NCI-H2081 (cell line): ENCODE results near the gene PBX3.
A peak's percentile ranks its signal among the peaks of the same experiment; 100 is the strongest.
"Not testable (repeated sequence)": the region's sequence is repeated elsewhere in the genome, so short reads cannot be mapped to it uniquely, and the experiment has no call there.

Experiments used
- DNase-seq, 2 experiments: peaks; one replicate each; lab custom pipeline; 2025; lab: John Stamatoyannopoulos, UW

PBX3 gene

GRCh38 chr9:125822902-125823301 lies 75.7 kb downstream of the PBX3 start:
- no peak for DNase-seq

DNA sequence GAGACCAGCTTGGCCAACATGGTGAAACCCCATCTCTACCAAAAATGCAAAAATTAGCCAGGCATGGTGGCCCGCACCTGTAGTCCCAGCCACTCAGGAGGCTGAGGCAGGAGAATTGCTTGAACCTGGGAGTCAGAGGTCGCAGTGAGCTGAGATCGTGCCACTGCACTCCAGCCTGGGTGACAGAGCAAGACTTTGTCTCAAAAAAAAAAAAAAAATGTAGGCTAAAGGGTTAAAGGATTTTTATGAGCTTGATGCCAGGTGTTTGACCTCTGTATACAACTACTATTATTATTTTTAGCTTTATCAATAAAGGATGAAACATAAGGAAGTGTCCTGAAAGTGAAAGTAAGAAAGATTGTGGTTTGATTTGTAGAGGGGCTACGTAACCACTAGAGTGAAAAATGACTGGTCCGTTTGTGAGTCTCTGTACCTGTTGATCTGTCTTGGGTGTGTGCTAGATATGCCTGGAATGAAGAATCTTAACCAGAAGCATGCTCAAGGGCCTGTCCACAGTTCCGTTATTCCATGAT lies 76.8 kb downstream of the PBX3 start:
- DNase-seq, result not testable (repeated sequence)

- DNase-seq, result no peak
Measured at GRCh38 chr9:125825762-125826161, 78.6 kb downstream of the PBX3 start.

- DNase-seq, result no peak
Measured at GRCh38 chr9:125826850-125827249, 79.7 kb downstream of the PBX3 start.

- DNase-seq, result no peak
Measured at GRCh38 chr9:125829743-125830142, 82.6 kb downstream of the PBX3 start.

DNA sequence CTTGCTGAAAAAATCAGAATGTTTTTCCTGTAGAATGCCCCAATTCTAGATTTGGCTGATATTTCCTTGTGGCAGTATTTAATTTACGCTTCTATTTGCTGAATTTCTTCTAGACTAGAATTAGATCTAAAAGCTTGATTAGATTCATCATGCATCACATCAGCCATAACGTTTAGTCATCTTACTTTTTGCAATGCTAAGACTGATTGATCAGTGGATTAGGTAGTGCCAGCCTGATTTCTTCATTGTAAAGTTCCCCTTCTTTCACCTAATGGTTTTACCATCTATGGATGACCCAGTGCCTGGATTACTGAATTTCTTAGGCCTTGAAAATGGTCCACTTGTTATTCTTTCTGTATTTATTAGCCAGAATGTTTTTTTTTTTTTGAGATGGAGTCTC lies 83.9 kb downstream of the PBX3 start:
- DNase-seq, result no peak

DNA sequence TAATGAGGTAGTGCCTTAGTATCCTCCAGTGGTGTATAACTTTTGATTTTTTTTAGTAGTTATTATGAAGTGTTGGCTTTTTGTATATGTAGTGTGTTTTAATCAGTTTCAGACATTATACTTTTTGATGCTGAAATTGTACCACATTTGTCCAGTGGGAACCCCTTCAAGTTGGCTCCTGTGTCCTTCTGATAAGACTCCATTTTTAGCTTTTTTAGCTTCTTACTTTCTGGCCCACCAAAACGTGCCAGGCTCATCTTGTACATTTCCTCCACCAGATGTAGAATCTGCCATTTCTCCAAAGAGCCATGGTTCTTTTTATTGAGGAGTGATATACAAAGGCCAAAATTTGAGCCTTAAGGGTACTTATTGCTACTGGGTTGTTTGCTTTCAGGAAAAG lies 84.4 kb downstream of the PBX3 start:
- DNase-seq, result no peak

DNA sequence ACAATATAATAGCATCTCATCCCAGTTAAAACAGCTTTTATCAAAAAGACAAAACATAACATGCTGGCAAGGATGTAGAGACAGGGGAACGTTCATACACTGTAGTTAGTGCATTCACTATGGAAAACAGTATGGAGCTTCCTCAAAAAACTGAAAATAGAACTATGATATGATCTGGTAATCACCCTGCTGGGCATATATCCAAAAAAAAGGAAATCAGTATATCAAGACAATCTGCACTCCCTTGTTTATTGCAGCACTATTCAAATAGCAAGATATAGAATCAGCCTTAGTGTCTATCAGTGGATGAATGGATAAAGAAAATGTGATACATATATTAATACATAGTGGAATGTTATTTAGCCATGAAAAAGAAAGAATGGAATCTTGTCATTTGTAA lies 88.5 kb downstream of the PBX3 start:
- peak in 1 of 2 experiments; percentile 9 for DNase-seq

DNA sequence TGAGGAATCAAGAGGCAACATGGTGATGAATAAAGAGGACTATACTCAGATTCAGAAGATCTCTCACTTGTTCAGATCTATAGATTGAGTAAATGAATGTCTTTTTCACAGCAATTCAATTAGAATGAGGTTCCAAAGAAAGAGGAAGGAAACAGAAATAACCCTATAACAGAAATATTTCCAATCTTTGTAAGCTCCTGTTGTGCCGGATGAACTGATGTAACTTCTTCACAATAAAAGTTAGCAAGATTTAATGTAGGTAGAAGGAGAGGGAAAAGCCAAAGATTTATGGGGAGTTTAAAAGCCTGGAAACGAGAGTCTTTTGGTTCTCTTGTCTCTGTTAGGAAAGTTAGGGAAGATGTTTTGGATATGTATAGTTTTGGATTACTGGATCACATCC lies 92.1 kb downstream of the PBX3 start:
- no peak for DNase-seq

GRCh38 chr9:125841444-125841843 lies 94.3 kb downstream of the PBX3 start:
- no peak for DNase-seq

GRCh38 chr9:125842242-125842641 lies 95.1 kb downstream of the PBX3 start:
- DNase-seq, result no peak

DNA sequence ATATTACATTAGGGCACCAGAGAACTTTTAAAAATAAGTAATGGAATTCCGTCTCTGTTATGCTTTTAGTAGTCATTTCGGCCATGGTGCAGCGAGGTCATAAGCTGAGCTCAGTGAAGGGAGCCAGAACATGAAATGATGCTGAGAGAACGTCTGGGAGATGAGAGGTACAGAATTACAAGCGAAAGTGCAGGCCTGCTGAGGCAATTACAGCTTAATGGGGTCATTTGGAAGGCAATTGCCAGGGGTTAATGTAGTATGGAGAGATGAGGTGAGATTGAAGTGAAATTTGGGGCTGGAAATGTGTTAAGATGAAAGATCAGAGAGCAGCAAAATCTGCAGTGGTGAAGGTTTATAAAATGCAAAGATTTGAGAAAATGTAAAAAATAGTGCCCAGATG lies 96.5 kb downstream of the PBX3 start:
- DNase-seq, result peak; percentile 62 to 91

DNA sequence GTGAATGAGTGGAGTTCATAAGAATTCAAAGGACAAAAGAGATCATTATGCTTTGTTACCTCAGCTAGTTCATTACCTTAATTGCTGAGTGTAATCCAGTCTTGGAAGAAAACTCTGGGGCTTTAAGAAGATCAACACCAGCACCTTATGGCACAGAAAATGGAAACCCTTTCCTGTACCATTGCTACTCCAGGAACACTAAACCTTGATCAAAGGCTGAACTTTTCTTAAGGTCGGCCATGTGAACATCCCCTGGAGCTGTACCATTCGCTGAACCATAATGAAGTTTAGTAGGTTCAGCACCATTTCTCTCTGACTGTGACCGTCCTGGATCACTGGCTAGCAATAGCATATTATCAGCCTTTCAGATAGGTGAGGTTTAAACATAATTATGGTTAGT lies 97.4 kb downstream of the PBX3 start:
- peak in 1 of 2 experiments; percentile 42 for DNase-seq

- DNase-seq, result no peak
Measured at GRCh38 chr9:125845271-125845808, 98.2 kb downstream of the PBX3 start.

- no peak for DNase-seq
Measured at GRCh38 chr9:125847735-125848134, 100.6 kb downstream of the PBX3 start.

DNA sequence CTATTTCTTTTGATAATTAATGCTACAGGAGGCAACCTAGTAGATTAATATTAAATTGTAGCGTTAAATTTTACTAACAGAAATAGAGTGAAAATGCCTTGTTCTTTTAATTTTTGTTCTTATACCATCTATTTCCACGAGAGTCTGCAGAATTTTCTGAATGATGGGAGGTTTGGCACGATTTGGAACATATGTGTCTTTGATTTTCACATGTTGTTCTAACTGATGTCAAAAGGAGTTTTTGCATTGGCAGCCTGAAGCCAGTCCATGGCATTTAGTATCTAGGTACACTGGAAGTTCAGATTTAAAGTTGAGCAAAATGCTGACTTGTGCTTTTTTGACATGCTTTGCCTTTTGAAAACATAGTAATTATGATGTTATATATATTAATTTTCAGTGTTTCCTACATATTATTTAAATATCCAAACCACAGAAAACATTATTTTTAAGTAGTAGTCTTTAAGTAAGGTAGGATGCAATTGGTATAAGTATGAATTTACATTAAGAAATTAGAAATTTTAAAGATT lies 103.0 kb downstream of the PBX3 start:
- no peak for DNase-seq

DNA sequence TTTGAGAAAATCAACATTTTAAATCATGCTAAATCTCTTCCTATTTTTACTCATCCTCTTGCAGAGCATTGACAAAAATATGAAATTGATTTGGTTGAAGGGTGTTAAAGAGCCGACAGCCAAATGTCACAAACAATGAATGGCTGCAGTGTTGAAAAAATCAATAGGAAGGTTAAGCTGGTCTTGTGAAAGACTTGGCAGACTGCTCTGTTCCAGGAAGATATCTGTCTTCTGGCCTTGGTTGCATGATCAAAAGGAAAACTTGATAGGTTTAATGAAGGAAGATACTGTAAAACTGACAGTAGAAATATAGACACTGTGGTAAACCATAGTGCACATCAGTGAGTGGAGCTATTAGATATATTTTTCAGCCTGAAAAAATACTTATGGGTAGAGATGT lies 103.6 kb downstream of the PBX3 start:
- no peak for DNase-seq

DNA sequence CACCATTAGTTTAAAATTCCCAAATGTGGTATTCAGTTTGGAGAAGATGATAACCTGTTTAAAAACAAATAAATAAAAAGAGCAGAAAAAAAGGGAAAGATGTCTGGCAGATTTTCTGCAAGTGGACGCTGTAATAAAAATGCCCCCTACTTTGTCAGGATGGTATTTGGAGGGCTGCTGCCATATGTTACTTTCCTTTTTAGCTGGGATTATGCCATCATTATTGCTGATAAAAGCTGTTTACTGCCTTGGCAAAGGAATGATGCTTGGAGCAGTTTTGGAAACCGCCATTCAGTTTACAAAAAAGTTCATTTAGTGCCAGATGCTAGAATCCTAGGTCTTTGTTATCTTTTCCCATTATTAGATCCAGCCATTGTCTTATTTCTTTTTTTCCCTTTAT lies 104.8 kb downstream of the PBX3 start:
- DNase-seq, result peak in 1 of 2 experiments; percentile 33

DNA sequence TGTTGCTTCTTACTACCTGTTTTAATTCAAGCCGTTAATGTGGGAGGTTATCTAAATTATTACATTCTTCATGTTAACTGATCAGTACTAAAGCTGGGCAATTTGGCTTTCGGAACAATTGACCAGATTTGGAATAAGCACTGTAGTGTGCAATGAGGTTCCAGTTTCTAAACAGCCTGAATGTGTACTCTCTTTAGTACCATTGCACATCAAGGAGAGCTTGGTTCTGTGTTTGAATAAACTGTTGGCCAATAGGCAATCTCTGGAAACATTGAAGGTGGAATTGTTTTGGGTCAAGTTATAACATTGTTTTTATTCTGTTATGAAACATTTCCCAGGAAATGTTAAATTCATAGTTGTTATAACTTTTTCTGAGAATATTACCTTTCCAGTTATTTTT lies 105.2 kb downstream of the PBX3 start:
- DNase-seq, result no peak

- no peak for DNase-seq
Measured at GRCh38 chr9:125854553-125855275, 107.5 kb downstream of the PBX3 start.

- no peak for DNase-seq
Measured at GRCh38 chr9:125856331-125856730, 109.2 kb downstream of the PBX3 start.

GRCh38 chr9:125861405-125862058 lies 114.4 kb downstream of the PBX3 start:
- DNase-seq, result no peak

DNA sequence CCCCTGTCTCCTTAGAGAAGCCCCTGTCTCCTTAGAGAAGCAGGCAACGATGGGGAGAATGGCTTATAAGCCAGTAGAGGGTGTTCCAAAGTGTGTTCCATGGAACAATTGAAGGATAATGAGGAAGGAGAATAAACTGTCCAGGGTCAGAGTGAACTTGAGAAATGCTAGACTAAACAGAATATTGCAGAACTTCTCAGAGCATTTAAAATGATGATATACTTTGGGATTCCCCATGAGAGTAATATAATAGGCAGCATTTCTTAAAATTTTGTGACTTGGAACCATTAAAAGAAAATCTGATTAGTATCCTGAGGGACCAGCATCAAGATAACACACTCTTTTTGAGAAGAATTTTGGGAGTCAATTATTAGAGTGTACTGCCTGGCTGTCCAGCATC lies 116.8 kb downstream of the PBX3 start:
- no peak for DNase-seq
